Neural crest cell (in vitro differentiated cells): ENCODE data around the gene COL9A2. TPM values are rescaled to one million over a fixed set of nuclear protein-coding genes. Genes with fewer than 3 reads are reported as not detected.
A peak's percentile ranks its signal among the peaks of the same experiment; 100 is the strongest.

ENCODE experiments used
- DNase-seq: peaks from one replicate; pipeline ENCODE4 v3.0.0; 2021; ENCODE audit warnings: low read depth, mixed read lengths, low spot score
- H3K27ac Mint-ChIP-seq: one replicate; pipeline ENCODE4 v1.8.0; 2021; ENCODE audit warnings: mild to moderate bottlenecking, mixed read lengths; ENCODE audit not compliant: unreplicated experiment
- H3K27me3 Mint-ChIP-seq: 2 replicates; pipeline ENCODE4 v1.8.0; 2021; ENCODE audit warnings: low read depth, mild to moderate bottlenecking, mixed read lengths
- H3K36me3 Mint-ChIP-seq: 2 replicates; pipeline ENCODE4 v1.8.0; 2021; ENCODE audit warnings: low read depth, mild to moderate bottlenecking, mixed read lengths
- H3K4me1 Mint-ChIP-seq: 2 replicates; pipeline ENCODE4 v1.8.0; 2021; ENCODE audit warnings: mixed read lengths
- H3K4me3 Mint-ChIP-seq: one replicate; pipeline ENCODE4 v1.8.0; 2021; ENCODE audit warnings: mild to moderate bottlenecking, mixed read lengths
- H3K9me3 Mint-ChIP-seq: 2 replicates; pipeline ENCODE4 v1.8.0; 2021; ENCODE audit warnings: mixed read lengths
- total RNA-seq: library from RNA; stranded (reverse); gene quantifications from 2 replicates; pipeline ENCODE4 v1.2.1, GENCODE V29; 2021
- TF ChIP-seq, protein P1 (sequence below): fragments of 200-600 bp; sonication (generic); conservative IDR thresholded peaks from 2 replicates; pipeline ENCODE4 v1.5.0; 2021; ENCODE audit warnings: antibody characterized with exemption, mild to moderate bottlenecking

Gene COL9A2
- total RNA-seq, 1 donor from 2014 or later = 9.0 TPM

DNA sequence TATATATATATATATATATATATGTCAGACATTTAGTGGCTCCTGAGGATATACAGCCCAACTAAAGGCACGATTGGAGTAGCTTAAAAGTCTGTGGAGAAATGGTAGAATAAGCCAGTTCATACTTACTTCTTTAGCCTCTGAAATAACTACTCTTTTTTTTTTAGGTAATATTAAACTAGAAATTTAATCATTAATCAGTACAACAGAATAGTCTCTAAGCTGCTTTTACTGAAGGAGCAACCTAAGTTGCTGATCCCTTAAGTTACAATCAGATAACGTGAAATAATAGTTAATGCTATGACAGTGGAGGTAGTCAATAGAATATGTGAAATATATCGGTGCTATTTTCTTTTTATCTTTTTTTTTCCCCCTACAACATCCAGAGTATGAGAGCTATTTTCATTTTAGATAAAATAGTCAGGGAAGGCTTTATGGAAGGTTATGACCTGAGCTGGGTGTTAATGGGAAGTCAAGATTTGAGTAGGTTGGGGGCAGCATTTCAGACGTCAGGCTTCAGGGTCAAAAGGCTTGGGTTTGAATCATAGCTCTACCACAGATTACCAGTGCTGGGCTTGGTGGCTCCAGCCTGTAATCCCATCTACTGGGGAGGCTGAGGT lies 43.4 kb downstream of the COL9A2 start:
- no peaks in the 10 kb centered on the region for H3K9me3 Mint-ChIP-seq
- TF ChIP-seq, protein P1, sequence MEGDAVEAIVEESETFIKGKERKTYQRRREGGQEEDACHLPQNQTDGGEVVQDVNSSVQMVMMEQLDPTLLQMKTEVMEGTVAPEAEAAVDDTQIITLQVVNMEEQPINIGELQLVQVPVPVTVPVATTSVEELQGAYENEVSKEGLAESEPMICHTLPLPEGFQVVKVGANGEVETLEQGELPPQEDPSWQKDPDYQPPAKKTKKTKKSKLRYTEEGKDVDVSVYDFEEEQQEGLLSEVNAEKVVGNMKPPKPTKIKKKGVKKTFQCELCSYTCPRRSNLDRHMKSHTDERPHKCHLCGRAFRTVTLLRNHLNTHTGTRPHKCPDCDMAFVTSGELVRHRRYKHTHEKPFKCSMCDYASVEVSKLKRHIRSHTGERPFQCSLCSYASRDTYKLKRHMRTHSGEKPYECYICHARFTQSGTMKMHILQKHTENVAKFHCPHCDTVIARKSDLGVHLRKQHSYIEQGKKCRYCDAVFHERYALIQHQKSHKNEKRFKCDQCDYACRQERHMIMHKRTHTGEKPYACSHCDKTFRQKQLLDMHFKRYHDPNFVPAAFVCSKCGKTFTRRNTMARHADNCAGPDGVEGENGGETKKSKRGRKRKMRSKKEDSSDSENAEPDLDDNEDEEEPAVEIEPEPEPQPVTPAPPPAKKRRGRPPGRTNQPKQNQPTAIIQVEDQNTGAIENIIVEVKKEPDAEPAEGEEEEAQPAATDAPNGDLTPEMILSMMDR = no peak

GRCh38 chr1:40272653-40273213 lies 44.4 kb downstream of the COL9A2 start:
- Mint-ChIP-seq H3K27ac (peak overlapping the region; percentile 75), H3K27me3 (no peaks in the 10 kb centered on the region), H3K36me3 (peaks cover 22% of the 10 kb centered on the region), H3K4me1 (no peaks in the 10 kb centered on the region), H3K4me3 (no peak overlapping the region), H3K9me3 (no peaks in the 10 kb centered on the region)
- TF ChIP-seq, protein P1 = no peak
- no peak for DNase-seq

More for the DNA sequence above, 43.4 kb downstream of the COL9A2 start:
- no peak overlapping the region for H3K4me3 Mint-ChIP-seq
- H3K27me3 Mint-ChIP-seq = no peaks in the 10 kb centered on the region
- no peak overlapping the region for H3K27ac Mint-ChIP-seq
- peaks cover 20% of the 10 kb centered on the region for H3K36me3 Mint-ChIP-seq
- H3K4me1 Mint-ChIP-seq = no peaks in the 10 kb centered on the region
- no peak for DNase-seq

GRCh38 chr1:40270152-40270834 lies 46.8 kb downstream of the COL9A2 start:
- no peaks in the 10 kb centered on the region for H3K27me3 Mint-ChIP-seq
- no peaks in the 10 kb centered on the region for H3K4me1 Mint-ChIP-seq
- H3K36me3 Mint-ChIP-seq = peaks cover 22% of the 10 kb centered on the region
- TF ChIP-seq, protein P1 = no peak
- no peak overlapping the region for H3K27ac Mint-ChIP-seq
- no peaks in the 10 kb centered on the region for H3K9me3 Mint-ChIP-seq
- no peak for DNase-seq
- no peak overlapping the region for H3K4me3 Mint-ChIP-seq

- no peak for DNase-seq
- Mint-ChIP-seq H3K36me3 (peaks cover 15% of the 10 kb centered on the region), H3K27me3 (no peaks in the 10 kb centered on the region), H3K4me3 (no peak overlapping the region), H3K27ac (no peak overlapping the region), H3K4me1 (no peaks in the 10 kb centered on the region), H3K9me3 (no peaks in the 10 kb centered on the region)
- TF ChIP-seq, protein P1 = no peak
Measured at GRCh38 chr1:40268211-40268610, 48.9 kb downstream of the COL9A2 start.

DNA sequence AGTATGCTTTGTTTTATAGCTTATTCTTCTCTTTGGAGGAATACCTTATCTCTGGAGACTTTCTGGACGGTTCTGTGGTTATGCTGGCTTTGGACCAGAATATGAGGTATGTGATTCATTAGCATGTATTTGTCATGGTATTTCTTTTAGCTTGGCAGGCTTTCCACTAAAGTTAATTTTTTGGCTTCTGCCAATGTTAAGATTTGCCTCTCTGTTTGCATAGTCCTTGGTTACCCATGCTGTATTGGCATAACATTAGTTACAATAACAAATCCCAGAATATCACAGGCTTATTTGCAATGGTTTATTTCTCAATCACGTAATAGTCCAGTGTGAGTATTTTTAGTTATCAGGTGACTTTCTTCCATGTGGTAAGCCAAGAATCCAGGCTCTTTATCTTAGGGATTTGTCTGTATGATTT lies 49.3 kb downstream of the COL9A2 start:
- TF ChIP-seq, protein P1 = no peak
- Mint-ChIP-seq H3K27ac (no peak overlapping the region), H3K4me3 (no peak overlapping the region), H3K4me1 (no peaks in the 10 kb centered on the region), H3K27me3 (no peaks in the 10 kb centered on the region), H3K9me3 (no peaks in the 10 kb centered on the region), H3K36me3 (peaks cover 14% of the 10 kb centered on the region)
- DNase-seq = no peak
